HCT116 (cell line): ENCODE data around the gene UBASH3B.

Experiments used
- CEBPB ChIP-seq: IDR thresholded peaks from 2 replicates; pipeline ENCODE4 v1.6.1; 2012; ENCODE audit warnings: low read depth
- CTCF ChIP-seq, 3 experiments: fragments of 200-600 bp in 1 of 3; sonication (generic) in 1 of 3; IDR thresholded peaks in 2 of 3; conservative IDR thresholded peaks in 1 of 3; 2 replicates each; pipeline ENCODE4 v1.5.1; 2012 to 2017; ENCODE audit warnings: low read depth in 2 of 3, low read length in 2 of 3, antibody characterized with exemption in 1 of 3, borderline replicate concordance in 1 of 3, control low read depth in 1 of 3, mild to moderate bottlenecking in 1 of 3, mixed read lengths in 1 of 3, mixed run types in 1 of 3, moderate library complexity in 1 of 3; ENCODE audit not compliant: insufficient read depth in 1 of 3
- EGR1 ChIP-seq: IDR thresholded peaks from 2 replicates; pipeline ENCODE4 v1.6.1; 2012; ENCODE audit warnings: low read depth
- EZH2 ChIP-seq: fragments of 200-600 bp; sonication (generic); IDR thresholded peaks from 2 replicates; pipeline ENCODE4 v1.6.1; 2017; ENCODE audit warnings: antibody characterized with exemption, mixed run types
- EZH2phosphoT487 ChIP-seq: fragments of 200-600 bp; IDR thresholded peaks from 2 replicates; pipeline ENCODE4 v1.6.1; 2018; ENCODE audit warnings: antibody characterized with exemption, borderline replicate concordance
- MAX ChIP-seq: IDR thresholded peaks from 2 replicates; pipeline ENCODE4 v1.6.1; 2012
- POLR2A ChIP-seq: IDR thresholded peaks from 2 replicates; pipeline ENCODE4 v1.7.0; 2011; ENCODE audit warnings: borderline replicate concordance; ENCODE audit not compliant: insufficient read depth, insufficient read length; ENCODE audit errors: extremely low read depth
- POLR2AphosphoS5 ChIP-seq: IDR thresholded peaks from 2 replicates; pipeline ENCODE4 v1.6.1; 2011; ENCODE audit warnings: mild to moderate bottlenecking, low read depth, low read length, moderate library complexity
- YY1 ChIP-seq: IDR thresholded peaks from 2 replicates; pipeline ENCODE4 v1.6.1; 2011; ENCODE audit warnings: low read length, low read depth, moderate library complexity, mild to moderate bottlenecking; ENCODE audit not compliant: insufficient replicate concordance; ENCODE audit errors: extremely low read depth

DNA sequence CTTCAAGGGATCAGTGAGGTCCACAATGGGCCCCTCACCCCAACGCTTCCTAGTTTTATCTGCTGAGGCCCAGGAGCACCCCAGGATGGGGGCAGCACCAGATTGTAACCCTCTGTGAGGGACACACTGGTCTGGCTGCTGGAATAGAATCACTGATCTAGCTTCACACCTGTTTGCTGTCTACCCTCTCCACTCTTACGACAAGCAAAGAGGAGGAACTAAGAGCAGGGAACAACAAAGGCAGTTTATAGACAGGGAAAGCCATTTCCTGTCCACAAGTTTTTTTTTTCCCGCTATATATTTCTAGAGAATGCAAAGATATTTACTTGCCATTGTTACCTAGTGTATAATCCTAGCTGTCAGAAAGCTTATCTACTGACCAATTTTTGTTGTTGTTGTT is 121.8 kb downstream of the UBASH3B start:
- TF ChIP-seq CTCF (IDR thresholded peaks at IDR 0.05 in 2 of 3, conservative IDR thresholded peaks at IDR 0.05 in 1 of 3; ENCODE audit: borderline replicate concordance in 1 of 3, insufficient read depth in 1 of 3, low read depth in 2 of 3, low read length in 2 of 3), result no peak
- TF ChIP-seq MAX, result no peak
- no peak for TF ChIP-seq POLR2AphosphoS5
- TF ChIP-seq YY1, result no peak
- no peak for TF ChIP-seq EGR1
- TF ChIP-seq EZH2, result no peak
- TF ChIP-seq POLR2A, result no peak
- no peak for TF ChIP-seq CEBPB
- TF ChIP-seq EZH2phosphoT487, result no peak
